Fibroblast of skin of left biceps (primary cell): ENCODE data around the gene SULF2.

Experiments used
- DNase-seq, 2 experiments: peaks; one replicate each; pipeline ENCODE4 v3.0.0-alpha.2; 2013; ENCODE audit warnings: low read depth in 2 of 2

Gene SULF2

DNA sequence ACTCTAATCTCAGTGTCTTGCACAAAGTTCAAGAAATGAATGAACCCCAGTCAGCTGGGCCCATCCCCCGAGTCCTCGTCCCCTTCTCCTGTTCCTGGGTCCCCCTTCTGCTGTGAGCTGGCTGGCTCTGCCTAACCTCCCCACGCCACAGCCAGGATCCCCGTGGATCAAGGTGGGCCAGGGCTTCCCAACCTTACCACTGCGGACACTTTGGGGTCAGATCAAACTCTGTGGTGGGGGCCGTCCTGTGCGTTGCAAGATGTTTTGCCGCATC, 116.2 kb downstream of the SULF2 start:
- no peak for DNase-seq

GRCh38 chr20:47668313-47669151, 116.7 kb downstream of the SULF2 start:
- no peak for DNase-seq

DNA sequence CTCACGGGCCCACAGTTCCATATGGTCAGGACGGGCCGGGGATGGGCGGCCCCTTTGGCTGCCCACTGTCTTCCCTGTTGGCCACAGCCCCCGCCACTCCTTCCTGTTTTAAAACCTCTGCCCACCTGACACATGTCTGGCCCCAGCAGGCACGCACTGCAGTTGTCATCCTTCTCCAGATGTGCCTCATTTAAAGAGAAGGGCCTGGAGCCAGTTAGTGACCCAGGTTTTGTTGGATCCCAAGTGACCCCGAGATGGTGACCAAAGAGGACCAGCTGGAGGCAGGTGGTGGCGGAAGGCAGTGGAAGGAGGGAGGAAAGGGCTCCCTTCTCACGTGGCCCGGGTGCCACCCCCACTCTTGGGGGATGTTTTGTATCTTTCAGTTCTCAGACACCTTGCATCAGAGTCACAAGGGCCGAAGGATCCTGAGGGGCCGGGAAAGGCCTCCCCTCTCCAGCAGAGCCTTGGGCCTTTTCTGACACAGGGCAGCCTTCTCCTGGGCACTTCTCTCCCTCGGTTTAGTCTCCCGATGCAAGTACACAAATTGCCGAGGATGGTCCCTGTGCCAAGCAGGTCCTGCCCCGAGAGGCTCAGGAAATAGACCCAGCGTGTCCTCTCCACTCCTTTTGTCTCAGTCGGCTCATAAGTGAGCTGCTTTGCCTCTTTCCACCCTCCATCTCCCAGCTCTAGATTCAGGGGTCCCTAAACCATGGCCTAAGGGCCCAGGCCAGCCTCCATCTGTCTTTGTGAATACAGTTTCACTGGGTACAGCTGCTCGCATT, 117.6 kb downstream of the SULF2 start:
- no peak for DNase-seq

- DNase-seq, result no peak
Observed at GRCh38 chr20:47667086-47667485, 118.2 kb downstream of the SULF2 start.

DNA sequence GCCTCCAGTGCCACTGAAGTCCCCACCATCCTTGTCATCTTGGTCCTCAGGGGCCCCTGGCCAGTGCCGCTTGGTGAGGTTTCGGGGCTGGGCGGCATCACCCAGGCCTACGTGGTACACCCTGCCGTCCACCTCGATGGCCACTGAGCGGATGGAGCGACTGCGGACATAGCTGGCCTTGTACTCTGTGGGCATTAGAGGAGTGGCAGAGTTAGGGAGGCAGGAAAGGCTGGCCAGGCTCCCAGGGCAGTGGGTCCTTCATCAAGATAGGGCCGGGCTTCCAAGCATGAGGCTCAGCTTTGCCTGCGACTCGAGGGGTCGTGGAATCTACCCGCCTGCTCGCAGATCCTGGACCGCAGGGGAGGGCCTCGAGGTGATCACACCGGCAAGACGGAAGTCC, 119.0 kb downstream of the SULF2 start:
- no peak for DNase-seq

- DNase-seq, result no peak
Observed at GRCh38 chr20:47665221-47665991, 119.9 kb downstream of the SULF2 start.

DNA sequence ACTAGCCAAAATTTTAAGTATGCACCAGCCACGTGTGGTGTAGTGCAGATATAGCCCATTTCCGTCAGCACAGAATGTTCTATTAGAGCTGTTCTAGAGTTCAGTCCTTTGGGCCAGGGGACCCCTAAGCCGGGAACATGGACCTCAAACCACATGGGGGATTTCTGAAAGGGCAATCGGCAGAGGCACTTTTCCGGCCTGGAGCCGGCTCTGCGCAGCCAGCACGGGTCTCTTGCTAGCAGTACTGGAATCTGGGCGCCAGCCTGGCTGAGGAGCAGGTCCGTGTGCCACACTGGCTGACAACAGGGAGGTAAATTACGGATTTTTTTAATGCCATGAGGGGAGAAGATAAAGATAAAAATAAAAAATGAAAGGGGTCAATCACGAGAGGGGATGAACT, 120.5 kb downstream of the SULF2 start:
- no peak for DNase-seq

DNA sequence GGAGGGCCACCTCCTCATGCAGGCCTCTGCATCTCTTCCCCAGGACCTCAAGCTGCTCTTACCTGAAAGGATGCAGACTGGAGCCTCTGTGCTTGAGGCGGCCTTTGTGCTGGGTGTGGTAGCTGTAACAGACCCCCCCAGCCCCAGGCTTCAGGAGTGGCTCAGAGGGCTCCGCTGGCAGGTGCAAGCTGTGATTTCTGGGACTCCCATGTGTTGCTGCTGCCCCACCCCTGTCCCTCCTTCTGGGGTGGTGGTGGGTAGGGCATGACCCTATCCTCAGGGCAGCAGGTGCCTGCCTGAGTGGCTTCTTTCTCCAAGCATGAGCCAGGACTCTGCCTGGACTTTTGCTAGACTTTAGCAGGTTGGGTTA, 121.2 kb downstream of the SULF2 start:
- no peak for DNase-seq

- peak; percentile 41 to 47 for DNase-seq
Observed at GRCh38 chr20:47663354-47664067, 121.8 kb downstream of the SULF2 start.

DNA sequence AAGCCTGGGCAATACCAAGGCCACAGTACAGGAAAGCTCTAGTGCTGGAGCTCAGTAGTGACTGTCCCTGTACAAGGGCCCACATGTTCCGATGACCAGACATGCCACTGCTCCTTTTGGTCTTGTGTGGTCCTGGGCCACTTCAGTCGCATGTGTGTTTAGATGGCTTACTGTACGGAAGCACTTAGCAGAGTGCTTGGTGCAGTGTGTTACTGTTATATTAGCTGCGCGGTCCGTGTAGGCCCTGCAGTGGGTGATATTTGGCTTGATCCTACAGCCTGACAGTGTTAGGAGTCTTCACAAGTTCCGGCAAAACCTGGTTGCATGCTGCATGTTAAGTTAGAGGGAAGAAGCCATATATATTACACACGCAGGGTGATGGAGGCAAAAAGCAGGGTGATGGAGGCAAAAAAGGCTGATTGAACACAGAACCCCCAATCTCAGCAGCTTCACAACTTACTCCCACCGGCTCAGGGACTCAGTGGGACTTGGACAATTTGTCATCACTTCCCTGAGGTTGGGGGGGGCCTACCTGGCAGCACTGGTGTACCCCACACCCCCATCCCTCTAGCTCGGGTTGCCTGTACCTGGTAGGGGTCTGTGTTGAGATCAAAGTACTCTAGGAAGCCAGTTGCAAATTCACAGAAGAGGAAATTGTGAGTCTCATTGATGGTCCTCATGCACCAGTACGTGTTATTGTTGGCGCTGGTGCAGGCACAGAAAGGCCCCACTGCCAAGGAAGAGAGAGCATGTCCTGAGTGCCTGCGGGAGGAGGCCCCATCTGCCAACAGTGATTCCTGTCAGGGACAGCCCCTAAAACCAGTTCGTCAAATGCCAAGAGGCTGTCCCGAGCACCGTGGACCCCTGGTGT, 122.6 kb downstream of the SULF2 start:
- no peak for DNase-seq

- DNase-seq, result no peak
Observed at GRCh38 chr20:47661714-47662113, 123.6 kb downstream of the SULF2 start.

DNA sequence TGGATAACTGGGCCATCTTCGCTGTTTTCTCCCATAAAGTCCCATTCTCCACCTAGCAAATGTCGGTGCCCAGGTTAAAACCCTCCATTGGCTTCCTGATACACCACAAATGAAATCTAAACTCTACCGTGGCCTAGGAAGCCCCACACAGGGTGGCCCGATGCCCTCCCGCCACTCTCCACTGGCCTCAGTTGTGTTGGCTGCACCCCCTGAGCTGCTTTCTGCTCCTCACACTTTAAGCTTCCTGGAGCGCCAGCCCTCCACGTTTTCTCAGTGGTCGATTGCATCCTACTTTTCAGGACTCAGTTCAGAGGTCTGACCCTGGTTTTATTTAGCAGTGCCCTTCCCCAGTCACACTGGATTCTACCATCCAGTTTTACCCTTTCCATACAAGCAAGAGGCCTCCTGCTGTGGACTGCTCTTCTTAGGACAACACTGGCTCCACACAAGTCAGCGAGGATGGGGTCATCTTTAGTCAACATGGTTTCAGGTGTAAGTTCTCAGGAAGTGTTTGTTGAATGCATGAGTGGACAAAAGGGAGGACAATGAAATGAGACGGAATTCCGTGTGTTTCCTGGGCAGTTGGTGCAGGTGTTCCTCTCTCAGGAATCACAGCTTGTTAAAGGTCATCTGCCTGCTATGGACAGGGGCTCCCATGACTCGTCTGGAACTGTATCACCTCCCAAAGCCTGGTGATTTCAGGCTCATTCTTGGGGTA, 124.1 kb downstream of the SULF2 start:
- no peak for DNase-seq

- DNase-seq, result no peak
Observed at GRCh38 chr20:47660602-47660905, 124.7 kb downstream of the SULF2 start.

DNA sequence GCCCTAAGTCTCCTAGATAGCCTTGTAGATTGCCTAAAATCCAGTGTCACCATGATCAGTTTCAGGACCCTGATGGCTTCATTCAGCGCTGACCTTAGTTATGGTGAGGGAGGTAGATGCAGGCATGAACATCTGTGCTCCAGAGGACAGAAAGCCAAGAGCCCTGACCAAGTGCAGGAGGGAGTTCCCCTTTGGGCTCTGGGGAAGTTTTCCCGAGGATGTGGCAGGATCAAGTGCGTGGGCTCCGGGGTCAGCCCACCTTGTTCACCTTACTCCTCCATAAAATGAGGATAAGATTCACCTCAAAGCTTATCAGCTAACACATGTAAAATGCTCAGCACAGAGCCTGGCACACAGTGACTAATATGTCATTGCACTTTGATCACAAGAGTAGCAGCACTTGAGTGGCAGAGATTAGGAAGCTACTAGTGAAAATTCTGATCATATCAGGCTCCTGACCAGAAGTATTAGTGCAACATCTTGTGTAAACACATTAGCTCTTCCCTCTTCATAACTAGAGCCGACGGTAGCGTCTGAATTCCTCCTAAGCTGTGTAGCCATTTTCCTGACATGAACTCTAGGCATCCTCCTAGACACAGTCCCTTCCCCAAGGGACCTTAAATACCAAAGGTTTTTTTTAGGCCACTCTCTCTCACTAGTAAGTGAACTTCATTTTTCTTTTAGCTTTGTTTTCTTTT, 125.2 kb downstream of the SULF2 start:
- DNase-seq, result no peak

DNA sequence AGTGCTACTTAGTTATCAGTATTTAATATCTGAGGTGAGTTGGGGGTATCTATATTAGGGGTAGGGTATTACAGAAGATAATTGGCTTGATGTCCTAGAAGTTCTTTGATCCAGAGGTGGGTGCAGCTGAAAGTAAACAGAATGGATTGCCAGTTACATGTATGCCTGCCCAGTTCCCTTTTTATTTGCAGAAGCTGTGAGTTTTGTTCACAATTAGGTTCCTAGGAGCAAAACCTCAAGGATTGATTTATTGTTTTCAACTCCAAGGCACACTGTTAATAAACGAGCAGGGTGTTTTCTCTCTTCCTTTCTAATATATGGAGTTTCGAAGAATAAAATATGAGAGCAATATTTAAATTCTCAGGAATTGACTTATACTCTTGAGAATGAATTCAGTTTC, 129.0 kb downstream of the SULF2 start:
- no peak for DNase-seq

GRCh38 chr20:47655635-47656034, 129.6 kb downstream of the SULF2 start:
- DNase-seq, result no peak

GRCh38 chr20:47654370-47654769, 130.9 kb downstream of the SULF2 start:
- no peak for DNase-seq

DNA sequence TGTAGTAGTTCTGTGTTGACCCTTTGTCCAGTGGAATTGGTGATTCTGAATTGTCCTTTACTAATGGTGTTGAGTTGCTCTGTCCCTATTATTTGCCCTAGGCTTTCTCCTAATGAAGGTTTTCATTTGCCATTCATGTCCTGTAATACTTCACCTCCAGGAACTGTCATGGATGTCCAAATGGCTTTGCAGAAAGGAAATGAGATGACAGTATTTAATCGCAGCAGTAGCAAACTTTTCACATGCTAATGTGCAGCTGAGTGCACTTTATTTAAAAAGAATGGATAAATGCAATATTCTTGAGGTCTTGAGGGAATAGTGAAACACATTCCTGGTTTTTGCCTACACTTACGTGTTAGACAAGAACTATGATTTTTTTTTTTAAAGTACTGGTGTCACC, 131.4 kb downstream of the SULF2 start:
- DNase-seq, result no peak

DNA sequence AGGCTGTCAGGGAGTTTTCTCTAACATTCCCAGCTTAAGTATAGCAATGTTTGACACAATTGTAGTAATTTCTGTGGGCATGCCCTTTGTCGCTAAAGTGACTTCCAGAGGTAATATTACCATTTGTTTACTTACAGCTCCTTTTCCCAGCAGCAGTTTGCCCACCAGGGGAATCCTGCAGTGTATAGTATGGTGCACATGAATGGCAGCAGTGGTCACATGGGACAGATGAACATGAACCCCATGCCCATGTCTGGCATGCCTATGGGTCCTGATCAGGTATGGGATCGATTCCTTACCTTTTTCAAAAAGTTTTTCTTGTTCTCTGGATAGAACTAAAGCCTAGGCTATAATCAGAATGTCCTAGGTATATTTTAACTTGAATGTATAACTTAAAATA, 132.5 kb downstream of the SULF2 start:
- no peak for DNase-seq

- no peak for DNase-seq
Observed at GRCh38 chr20:47652301-47652700, 133.0 kb downstream of the SULF2 start.
